ENCODE measurements around the gene UTP3.
"Not testable (repeated sequence)": the region's sequence is repeated elsewhere in the genome, so short reads cannot be mapped to it uniquely, and the experiment has no call there.

Gene UTP3

GRCh38 chr4:70721747-70722146, 33.4 kb downstream of the UTP3 start, which contains the start of gene RUFY3:
Gene RUFY3, plus strand, starts transcription at chr4:70721964. Its CDS starts 610 bp downstream, at chr4:70722574.
- DNase-seq = peak; percentile 87

- DNase-seq = peak; percentile 37
Measured at GRCh38 chr4:70722199-70722791, 34.0 kb downstream of the UTP3 start.

- no peak for DNase-seq
Measured at GRCh38 chr4:70724463-70724862, 36.1 kb downstream of the UTP3 start.

- no peak for DNase-seq
Measured at GRCh38 chr4:70725633-70726032, 37.3 kb downstream of the UTP3 start.

- DNase-seq = not testable (repeated sequence)
Measured at GRCh38 chr4:70726515-70726914, 38.2 kb downstream of the UTP3 start.

GRCh38 chr4:70728091-70728490, 39.8 kb downstream of the UTP3 start:
- DNase-seq = no peak

- not testable (repeated sequence) for DNase-seq
Measured at GRCh38 chr4:70732878-70733277, 44.5 kb downstream of the UTP3 start.

- no peak for DNase-seq
Measured at GRCh38 chr4:70734168-70734954, 46.0 kb downstream of the UTP3 start.

- no peak for DNase-seq
Measured at GRCh38 chr4:70734971-70735370, 46.6 kb downstream of the UTP3 start.

GRCh38 chr4:70735915-70736314, 47.6 kb downstream of the UTP3 start:
- peak; percentile 5 for DNase-seq

GRCh38 chr4:70737006-70737405, 48.7 kb downstream of the UTP3 start:
- no peak for DNase-seq

GRCh38 chr4:70737409-70737808, 49.1 kb downstream of the UTP3 start:
- DNase-seq = no peak

GRCh38 chr4:70739496-70740337, 51.4 kb downstream of the UTP3 start:
- no peak for DNase-seq

Measured in SHP77 treated with DMSO at 0.1 percent for 48 hours (cell line).